Esophagus squamous epithelium (tissue), 4 donors: ENCODE results near the gene ASTN2.

ENCODE experiments used
- POLR2A ChIP-seq, 4 donors: fragments of 450-650 bp; IDR thresholded peaks; one replicate each; pipeline ENCODE4 v1.6.1; 2017; ENCODE audit warnings: antibody characterized with exemption in 4 of 4, mild to moderate bottlenecking in 4 of 4, moderate library complexity in 3 of 4
- TF ChIP-seq, protein P1 (sequence below), 6 experiments: fragments of 450-650 bp in 4 of 6; fragments of 200-600 bp in 2 of 6; sonication (generic) in 2 of 6; IDR thresholded peaks; one replicate each; pipeline ENCODE4 v1.5.1; 2016 to 2019; ENCODE audit warnings: antibody characterized with exemption in 6 of 6, mild to moderate bottlenecking in 4 of 6, moderate library complexity in 4 of 6

DNA sequence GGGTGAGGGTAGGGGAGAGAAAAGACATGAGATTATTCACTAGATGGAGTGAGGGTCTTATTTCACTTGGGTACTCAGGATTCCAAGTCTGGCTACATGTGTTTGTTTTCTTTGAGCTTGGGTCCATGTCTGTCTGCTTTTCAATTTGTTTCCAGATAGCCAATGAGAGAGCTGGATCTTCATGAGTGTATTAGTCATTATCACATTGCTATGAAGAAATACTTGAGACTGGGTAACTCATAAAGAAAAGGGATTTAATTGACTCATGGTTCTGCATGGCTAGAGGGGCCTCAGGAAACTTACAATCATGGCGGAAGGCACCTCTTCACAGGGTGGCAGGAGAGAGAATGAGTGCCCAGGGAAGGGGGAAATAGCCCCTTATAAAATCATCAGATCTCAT lies 924.5 kb downstream of the ASTN2 start:
- TF ChIP-seq, protein P1, sequence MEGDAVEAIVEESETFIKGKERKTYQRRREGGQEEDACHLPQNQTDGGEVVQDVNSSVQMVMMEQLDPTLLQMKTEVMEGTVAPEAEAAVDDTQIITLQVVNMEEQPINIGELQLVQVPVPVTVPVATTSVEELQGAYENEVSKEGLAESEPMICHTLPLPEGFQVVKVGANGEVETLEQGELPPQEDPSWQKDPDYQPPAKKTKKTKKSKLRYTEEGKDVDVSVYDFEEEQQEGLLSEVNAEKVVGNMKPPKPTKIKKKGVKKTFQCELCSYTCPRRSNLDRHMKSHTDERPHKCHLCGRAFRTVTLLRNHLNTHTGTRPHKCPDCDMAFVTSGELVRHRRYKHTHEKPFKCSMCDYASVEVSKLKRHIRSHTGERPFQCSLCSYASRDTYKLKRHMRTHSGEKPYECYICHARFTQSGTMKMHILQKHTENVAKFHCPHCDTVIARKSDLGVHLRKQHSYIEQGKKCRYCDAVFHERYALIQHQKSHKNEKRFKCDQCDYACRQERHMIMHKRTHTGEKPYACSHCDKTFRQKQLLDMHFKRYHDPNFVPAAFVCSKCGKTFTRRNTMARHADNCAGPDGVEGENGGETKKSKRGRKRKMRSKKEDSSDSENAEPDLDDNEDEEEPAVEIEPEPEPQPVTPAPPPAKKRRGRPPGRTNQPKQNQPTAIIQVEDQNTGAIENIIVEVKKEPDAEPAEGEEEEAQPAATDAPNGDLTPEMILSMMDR (IDR thresholded peaks at IDR 0.05): no peak
- TF ChIP-seq POLR2A (IDR thresholded peaks at IDR 0.05): no peak
